IMR-90 (cell line): ENCODE measurements around the gene TOMM7. TPM values are rescaled to one million over a fixed set of nuclear protein-coding genes. Genes with fewer than 3 reads are reported as not detected.
"Not testable (repeated sequence)": the region's sequence is repeated elsewhere in the genome, so short reads cannot be mapped to it uniquely, and the experiment has no call there.

Source experiments
- ATAC-seq: fragments of 200-7000 bp; cut with Tn5 transposase; 2 replicates; pipeline ENCODE4 v1.9.1; 2020; ENCODE audit warnings: low read depth, mild to moderate bottlenecking, moderate library complexity
- BruUV-seq: library from RNA; stranded (reverse); fragments of 400-500 nt; replicated peaks from 2 replicates; lab custom pipeline; 2021; lab: Mats Ljungman, UMichigan
- CTCF ChIA-PET: fragments of 300-600 bp; formaldehyde crosslinking; extraction: SDS; loops from one replicate; lab custom pipeline; 2021; ENCODE audit warnings: antibody characterized with exemption; lab: Yijun Ruan, JAX
- POLR2A ChIA-PET: fragments of 300-600 bp; sonication (Branson Sonifier 250); formaldehyde crosslinking; loops from one replicate; lab custom pipeline; 2022; ENCODE audit warnings: antibody characterized with exemption; ENCODE audit not compliant: unreplicated experiment; lab: Charles Lee
- DNase-seq: peaks from one replicate; pipeline ENCODE4 v3.0.0; 2013
- H2AFZ ChIP-seq: replicated peaks from 2 replicates; pipeline ENCODE3; 2013; ENCODE audit warnings: low read length, mild to moderate bottlenecking; ENCODE audit not compliant: poor library complexity
- H2AK5ac ChIP-seq: 2 replicates; pipeline ENCODE4 v1.6.1; 2013; ENCODE audit warnings: low read depth, low read length, inconsistent platforms
- H2AK9ac ChIP-seq: replicated peaks from 2 replicates; pipeline ENCODE3; 2013; ENCODE audit warnings: mild to moderate bottlenecking, low read depth, low read length, moderate library complexity; ENCODE audit not compliant: poor library complexity
- H2BK120ac ChIP-seq: 2 replicates; pipeline ENCODE4 v1.6.1; 2013; ENCODE audit warnings: low read depth, low read length, inconsistent platforms
- H2BK15ac ChIP-seq: 3 replicates; pipeline ENCODE4 v1.6.1; 2013; ENCODE audit warnings: low read depth, low read length, inconsistent platforms
- H2BK20ac ChIP-seq: 2 replicates; pipeline ENCODE4 v1.6.1; 2013; ENCODE audit warnings: low read depth, mild to moderate bottlenecking, inconsistent platforms, low read length, moderate library complexity
- H2BK5ac ChIP-seq: 2 replicates; pipeline ENCODE4 v1.6.1; 2013; ENCODE audit warnings: mild to moderate bottlenecking, low read depth, low read length, inconsistent platforms; ENCODE audit not compliant: poor library complexity, severe bottlenecking
- H3K14ac ChIP-seq: replicated peaks from 2 replicates; pipeline ENCODE4 v1.6.1; 2013; ENCODE audit warnings: low read depth, low read length, inconsistent platforms
- H3K18ac ChIP-seq: 2 replicates; pipeline ENCODE4 v1.6.1; 2013; ENCODE audit warnings: low read depth, low read length, control low read depth
- H3K23ac ChIP-seq: 2 replicates; pipeline ENCODE4 v1.6.1; 2013; ENCODE audit warnings: low read depth, low read length, inconsistent platforms
- H3K27ac ChIP-seq: 2 replicates; pipeline ENCODE4 v1.5.1; 2013; ENCODE audit warnings: mild to moderate bottlenecking, control low read depth, low read length; ENCODE audit not compliant: insufficient read depth
- H3K27me3 ChIP-seq: 2 replicates; pipeline ENCODE4 v1.6.1; 2013; ENCODE audit warnings: low read length; ENCODE audit not compliant: control insufficient read depth, insufficient read depth
- H3K36me3 ChIP-seq: 2 replicates; pipeline ENCODE4 v1.6.1; 2013; ENCODE audit warnings: low read length, mixed read lengths; ENCODE audit not compliant: control insufficient read depth, insufficient read depth
- H3K4ac ChIP-seq: 2 replicates; pipeline ENCODE4 v1.6.1; 2013; ENCODE audit warnings: low read depth, low read length, inconsistent platforms
- H3K4me1 ChIP-seq: 2 replicates; pipeline ENCODE4 v1.6.1; 2013; ENCODE audit warnings: low read length, mixed read lengths; ENCODE audit not compliant: control insufficient read depth, insufficient read depth
- H3K4me2 ChIP-seq: 2 replicates; pipeline ENCODE4 v1.6.1; 2013; ENCODE audit warnings: low read depth, mild to moderate bottlenecking, control low read depth, low read length, moderate library complexity
- H3K4me3 ChIP-seq: 2 replicates; pipeline ENCODE4 v1.5.1; 2013; ENCODE audit warnings: low read depth, mild to moderate bottlenecking, control low read depth, low read length, moderate library complexity; ENCODE audit not compliant: insufficient read depth
- H3K56ac ChIP-seq: 2 replicates; pipeline ENCODE4 v1.6.1; 2013; ENCODE audit warnings: low read length, inconsistent platforms; ENCODE audit not compliant: insufficient read depth; ENCODE audit errors: extremely low read depth
- H3K79me1 ChIP-seq, 2 experiments: 2 replicates each; pipeline ENCODE4 v1.6.1; 2013; ENCODE audit warnings: low read length in 2 of 2, inconsistent platforms in 1 of 2, low read depth in 1 of 2
- H3K9ac ChIP-seq: 2 replicates; pipeline ENCODE4 v1.6.1; 2013; ENCODE audit warnings: low read depth, low read length, control low read depth
- H3K9me1 ChIP-seq: 2 replicates; pipeline ENCODE4 v1.6.1; 2013; ENCODE audit warnings: low read length, inconsistent platforms; ENCODE audit not compliant: insufficient read depth
- H3K9me3 ChIP-seq: 2 replicates; pipeline ENCODE4 v1.6.1; 2013; ENCODE audit warnings: low read length; ENCODE audit not compliant: control insufficient read depth, insufficient read depth
- H4K20me1 ChIP-seq: 2 replicates; pipeline ENCODE4 v1.6.1; 2013; ENCODE audit warnings: low read length, inconsistent platforms; ENCODE audit not compliant: insufficient read depth
- H4K5ac ChIP-seq: 2 replicates; pipeline ENCODE4 v1.6.1; 2013; ENCODE audit warnings: mild to moderate bottlenecking, low read depth, low read length, control low read depth
- H4K8ac ChIP-seq, 2 experiments: 2 replicates each; pipeline ENCODE4 v1.6.1; 2013; ENCODE audit warnings: low read depth in 2 of 2, low read length in 2 of 2, control low read depth in 1 of 2, inconsistent platforms in 1 of 2
- H4K91ac ChIP-seq: 2 replicates; pipeline ENCODE4 v1.6.1; 2013; ENCODE audit warnings: low read depth, low read length, inconsistent platforms; ENCODE audit not compliant: insufficient read depth
- BHLHE40 ChIP-seq: fragments of 150-350 bp; IDR thresholded peaks from 2 replicates; pipeline ENCODE4 v1.6.1; 2016; ENCODE audit warnings: mild to moderate bottlenecking, low read depth, low read length
- CTCF ChIP-seq: conservative IDR thresholded peaks from 2 replicates; pipeline ENCODE4 v1.5.1; 2012; ENCODE audit warnings: mild to moderate bottlenecking, low read depth, low read length, improper control_type of control experiment
- MXI1 ChIP-seq: IDR thresholded peaks from 2 replicates; pipeline ENCODE4 v1.6.1; 2012; ENCODE audit warnings: low read depth, mild to moderate bottlenecking, low read length, moderate library complexity, borderline replicate concordance
- NFE2L2 ChIP-seq: fragments of 150-350 bp; IDR thresholded peaks from 2 replicates; pipeline ENCODE4 v1.6.1; 2016; ENCODE audit warnings: low read depth, mild to moderate bottlenecking, low read length
- POLR2A ChIP-seq: IDR thresholded peaks from 2 replicates; pipeline ENCODE4 v1.6.1; 2012; ENCODE audit warnings: mild to moderate bottlenecking, low read depth, low read length
- RCOR1 ChIP-seq: IDR thresholded peaks from 2 replicates; pipeline ENCODE4 v1.6.1; 2012; ENCODE audit warnings: mild to moderate bottlenecking, low read length, improper control_type of control experiment; ENCODE audit not compliant: insufficient replicate concordance
- WGBS, 2 experiments: methylation state at CpG; one replicate each; pipeline versions ENCODE4 v1.1.5 to v1.1.7; 2013; ENCODE audit warnings: missing lambda C conversion rate in 2 of 2; ENCODE audit not compliant: insufficient read length in 1 of 2; ENCODE audit errors: extremely low coverage in 2 of 2; 5-methylcytosine and 5-hydroxymethylcytosine counted together
- dilution Hi-C: fragments of 300-500 bp; cut with HindIII; formaldehyde crosslinking; loops from one replicate; pipeline ENCODE4 v1.14.3; 2018; ENCODE audit warnings: low sequenced_read_pairs; ENCODE audit not compliant: unreplicated experiment
- in situ Hi-C: fragments of 300-500 bp; cut with MboI; formaldehyde crosslinking; loops from 3 replicates; pipeline ENCODE4 v1.14.3; 2019; ENCODE audit warnings: low sequenced_read_pairs, inconsistent platforms, mixed read lengths
- intact Hi-C: fragments of 100-400 bp; cut with micrococcal nuclease; formaldehyde crosslinking; loops from 2 replicates; pipeline ENCODE4 v1.10.0; 2022
- polyA plus RNA-seq, 3 experiments: library from polyadenylated mRNA; depleted of rRNA; stranded (reverse); fragments of >200 nt; gene quantifications; 2 replicates each; pipeline ENCODE4 v1.2.3, GENCODE V29; 2012; ENCODE audit warnings: low replicate concordance in 1 of 3
- total RNA-seq: library from RNA; depleted of rRNA; stranded (reverse); fragments of >200 nt; gene quantifications from 2 replicates; pipeline ENCODE4 v1.2.3, GENCODE V29; 2012

Gene TOMM7
- total and polyA plus RNA-seq, 2 of the 4 experiments (the other 2 are of a cell fraction): 67.2 to 727 TPM

GRCh38 chr7:22837308-22837707, 14.7 kb upstream of the TOMM7 start:
- Histone ChIP-seq H3K79me1 (no peaks in the 10 kb centered on the region), H2AFZ (no peak overlapping the region), H3K4me1 (peaks cover 8% of the 10 kb centered on the region), H3K18ac (no peak overlapping the region), H3K23ac (no peak overlapping the region), H3K9me1 (0 out of 2 replicates have a peak, but pooled peaks cover 3% of the 10 kb centered on the region), H3K9me3 (no peaks in the 10 kb centered on the region), H4K5ac (no peak overlapping the region), H3K4me2 (no peak overlapping the region), H2AK9ac (no peak overlapping the region), H3K36me3 (no peaks in the 10 kb centered on the region), H3K4me3 (no peak overlapping the region), H3K4ac (no peak overlapping the region), H2BK15ac (no peak overlapping the region), H2BK5ac (no peak overlapping the region), H2AK5ac (no peak overlapping the region), H3K9ac (no peak overlapping the region), H2BK20ac (no peak overlapping the region), H4K91ac (no peak overlapping the region), H4K8ac (no peak overlapping the region), H3K27me3 (no peaks in the 10 kb centered on the region), H3K27ac (no peak overlapping the region), H3K14ac (no peak overlapping the region), H2BK120ac (no peak overlapping the region), H3K56ac (no peak overlapping the region), H4K20me1 (no peaks in the 10 kb centered on the region)
- POLR2A ChIA-PET: no interaction called here
- CTCF ChIA-PET: no interaction called here
- intact Hi-C loops (no loop called here), dilution Hi-C loops (no loop called here), in situ Hi-C loops (no loop called here)
- 90% methylated on average over 2 of the region's 6 CpGs; no CpG with 5 or more reads in 1 of the 2 experiments for WGBS, 2 experiments
- DNase-seq (no peak), ATAC-seq (no peak)
- BruUV-seq: no TSS peak
- TF ChIP-seq NFE2L2 (no peak), POLR2A (no peak), BHLHE40 (no peak), MXI1 (no peak), CTCF (no peak), RCOR1 (no peak)

DNA sequence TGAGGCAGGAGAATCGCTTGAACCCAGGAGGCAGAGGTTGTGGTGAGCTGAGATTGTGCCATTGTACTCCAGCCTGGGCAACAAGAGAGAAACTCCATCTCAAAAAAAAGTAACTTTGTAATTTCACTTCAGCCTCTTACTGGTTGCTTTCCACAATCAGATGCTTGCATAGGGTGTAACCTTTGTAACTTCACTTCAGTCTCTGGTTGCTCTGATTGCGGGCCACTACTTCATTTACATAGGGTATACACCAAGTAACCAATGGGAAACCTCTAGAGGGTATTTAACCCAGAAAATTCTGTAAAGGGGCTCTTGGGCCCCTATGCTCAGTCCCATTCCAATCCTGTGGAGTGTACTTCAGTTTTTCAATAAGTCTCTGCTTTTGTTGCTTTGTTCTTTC, 13.9 kb upstream of the TOMM7 start:
- H4K91ac ChIP-seq, H2BK20ac ChIP-seq, dilution Hi-C loops, H2BK120ac ChIP-seq, H3K23ac ChIP-seq, H2AK9ac ChIP-seq, intact Hi-C loops, in situ Hi-C loops, H2AK5ac ChIP-seq, H2AFZ ChIP-seq, BruUV-seq, H3K56ac ChIP-seq, H3K18ac ChIP-seq, H3K4me2 ChIP-seq, H4K8ac ChIP-seq, H2BK15ac ChIP-seq, H3K4ac ChIP-seq, DNase-seq, H4K5ac ChIP-seq, H4K20me1 ChIP-seq, H3K79me1 ChIP-seq, H3K9me1 ChIP-seq, POLR2A ChIA-PET, H2BK5ac ChIP-seq, CTCF ChIA-PET, H3K27me3 ChIP-seq, H3K27ac ChIP-seq, H3K4me3 ChIP-seq, H3K14ac ChIP-seq, H3K9ac ChIP-seq, H3K36me3 ChIP-seq, ATAC-seq, H3K9me3 ChIP-seq: not testable (repeated sequence)
- no CpG with 5 or more reads among the region's 2 CpGs for WGBS, 2 experiments
- peaks cover 12% of the 10 kb centered on the region for H3K4me1 ChIP-seq
